ENCODE results near the gene ABCA3.
A peak's percentile ranks its signal among the peaks of the same experiment; 100 is the strongest.
"Not testable (repeated sequence)": the region's sequence is repeated elsewhere in the genome, so short reads cannot be mapped to it uniquely, and the experiment has no call there.

- peak in 1 of 4 experiments; percentile 13 for TF ChIP-seq CTCF (IDR thresholded peaks at IDR 0.05)
- not testable (repeated sequence) for TF ChIP-seq POLR2A, EP300, POLR2AphosphoS5 (IDR thresholded peaks at IDR 0.05)
Measured at GRCh38 chr16:2267505-2267912, 73.0 kb downstream of the ABCA3 start.

Data from gastroesophageal sphincter (tissue), 3 donors.